ENCODE data around the gene PNMA8B. TPM values are rescaled to one million over a fixed set of nuclear protein-coding genes. Genes with fewer than 3 reads are reported as not detected.

Gene PNMA8B
- total RNA-seq, 1 experiment from 2014 or later = not detected

GRCh38 chr19:46480415-46480814 lies 15.3 kb downstream of the PNMA8B start:
- no peaks in the 10 kb centered on the region for H3K9me3 Mint-ChIP-seq (ENCODE audit: unreplicated experiment)
- H3K4me3 Mint-ChIP-seq (ENCODE audit: unreplicated experiment) = no peak overlapping the region
- ChIA-PET POLR2A (interaction anchor here (0.6 to 1.2 kb wide), 3 partner anchors 14 to 63 kb away, joined by 3 read pairs; no protein-coding TSS in a partner anchor), CTCF (interaction anchor here (1.3 to 2.5 kb wide), 2 partner anchors 78 to 84 kb away, joined by 3 to 10 read pairs; no protein-coding TSS in a partner anchor)
- no TSS peak for BruUV-seq (replicated peaks)
- no peaks in the 10 kb centered on the region for H3K36me3 Mint-ChIP-seq (ENCODE audit: insufficient read depth, unreplicated experiment)
- H3K4me1 Mint-ChIP-seq (ENCODE audit: insufficient read depth, unreplicated experiment) = peaks cover 14% of the 10 kb centered on the region
- no peak overlapping the region for H3K27ac Mint-ChIP-seq (ENCODE audit: low read depth, unreplicated experiment)
- intact Hi-C loops (cut with micrococcal nuclease) = no loop called here
- DNase-seq (ENCODE audit: unreplicated experiment) = no peak
- TF ChIP-seq CTCF (IDR thresholded peaks at IDR 0.05; ENCODE audit: unreplicated experiment) = no peak
- H3K27me3 Mint-ChIP-seq (ENCODE audit: insufficient read depth, unreplicated experiment) = no peaks in the 10 kb centered on the region

GRCh38 chr19:46478356-46478986 lies 17.2 kb downstream of the PNMA8B start:
- DNase-seq (ENCODE audit: unreplicated experiment) = no peak
- intact Hi-C loops (cut with micrococcal nuclease) = no loop called here
- Mint-ChIP-seq H3K9me3 (ENCODE audit: unreplicated experiment) (no peaks in the 10 kb centered on the region), H3K36me3 (ENCODE audit: insufficient read depth, unreplicated experiment) (no peaks in the 10 kb centered on the region), H3K27me3 (ENCODE audit: insufficient read depth, unreplicated experiment) (no peaks in the 10 kb centered on the region), H3K27ac (ENCODE audit: low read depth, unreplicated experiment) (peak overlapping the region; percentile 27), H3K4me3 (ENCODE audit: unreplicated experiment) (no peak overlapping the region), H3K4me1 (ENCODE audit: insufficient read depth, unreplicated experiment) (peaks cover 25% of the 10 kb centered on the region)
- BruUV-seq (replicated peaks) = no TSS peak
- ChIA-PET POLR2A (interaction anchor here (0.8 kb wide), 1 partner anchor 12 kb away, joined by 4 read pairs; no protein-coding TSS in a partner anchor), CTCF (interaction anchor here (0.6 to 1.7 kb wide), 3 partner anchors 77 to 282 kb away, joined by 3 to 5 read pairs (median 4); no protein-coding TSS in a partner anchor)
- no peak for TF ChIP-seq CTCF (IDR thresholded peaks at IDR 0.05; ENCODE audit: unreplicated experiment)

- BruUV-seq (replicated peaks) = no TSS peak
- POLR2A ChIA-PET = interaction anchor here (2.3 kb wide), 1 partner anchor 14 kb away, joined by 10 read pairs; no protein-coding TSS in a partner anchor
- Mint-ChIP-seq H3K9me3 (ENCODE audit: unreplicated experiment) (no peaks in the 10 kb centered on the region), H3K4me1 (ENCODE audit: insufficient read depth, unreplicated experiment) (peaks cover 18% of the 10 kb centered on the region), H3K27me3 (ENCODE audit: insufficient read depth, unreplicated experiment) (no peaks in the 10 kb centered on the region), H3K4me3 (ENCODE audit: unreplicated experiment) (no peak overlapping the region), H3K27ac (ENCODE audit: low read depth, unreplicated experiment) (peak overlapping the region; percentile 49), H3K36me3 (ENCODE audit: insufficient read depth, unreplicated experiment) (no peaks in the 10 kb centered on the region)
- TF ChIP-seq CTCF (IDR thresholded peaks at IDR 0.05; ENCODE audit: unreplicated experiment) = no peak
- DNase-seq (ENCODE audit: unreplicated experiment) = no peak
- CTCF ChIA-PET = interaction anchor here (1.2 kb wide), 2 partner anchors 14 to 80 kb away, joined by 4 to 5 read pairs; no protein-coding TSS in a partner anchor
- intact Hi-C loops (cut with micrococcal nuclease) = no loop called here
These were observed 19.7 kb downstream of the PNMA8B start for GRCh38 chr19:46475986-46476385.

- peak overlapping the region; percentile 71 for H3K27ac Mint-ChIP-seq (ENCODE audit: low read depth, unreplicated experiment)
- no peak for TF ChIP-seq CTCF (IDR thresholded peaks at IDR 0.05; ENCODE audit: unreplicated experiment)
- no peaks in the 10 kb centered on the region for H3K9me3 Mint-ChIP-seq (ENCODE audit: unreplicated experiment)
- peaks cover 18% of the 10 kb centered on the region for H3K4me1 Mint-ChIP-seq (ENCODE audit: insufficient read depth, unreplicated experiment)
- no TSS peak for BruUV-seq (replicated peaks)
- POLR2A ChIA-PET = interaction anchor here (0.5 to 2.7 kb wide), 14 partner anchors 9 to 758 kb away, joined by 3 to 28 read pairs (median 6); no protein-coding TSS in a partner anchor
- H3K36me3 Mint-ChIP-seq (ENCODE audit: insufficient read depth, unreplicated experiment) = peaks cover 6% of the 10 kb centered on the region
- intact Hi-C loops (cut with micrococcal nuclease) = no loop called here
- H3K4me3 Mint-ChIP-seq (ENCODE audit: unreplicated experiment) = peak overlapping the region; percentile 6
- no peaks in the 10 kb centered on the region for H3K27me3 Mint-ChIP-seq (ENCODE audit: insufficient read depth, unreplicated experiment)
- CTCF ChIA-PET = interaction anchor here (1.1 to 2.2 kb wide), 4 partner anchors 9 to 79 kb away, joined by 3 to 12 read pairs (median 7); no protein-coding TSS in a partner anchor
- DNase-seq (ENCODE audit: unreplicated experiment) = peak; percentile 29
These were observed 21.5 kb downstream of the PNMA8B start for GRCh38 chr19:46474211-46474610.
